ENCODE results near the gene NAT8L.

Gene NAT8L

DNA sequence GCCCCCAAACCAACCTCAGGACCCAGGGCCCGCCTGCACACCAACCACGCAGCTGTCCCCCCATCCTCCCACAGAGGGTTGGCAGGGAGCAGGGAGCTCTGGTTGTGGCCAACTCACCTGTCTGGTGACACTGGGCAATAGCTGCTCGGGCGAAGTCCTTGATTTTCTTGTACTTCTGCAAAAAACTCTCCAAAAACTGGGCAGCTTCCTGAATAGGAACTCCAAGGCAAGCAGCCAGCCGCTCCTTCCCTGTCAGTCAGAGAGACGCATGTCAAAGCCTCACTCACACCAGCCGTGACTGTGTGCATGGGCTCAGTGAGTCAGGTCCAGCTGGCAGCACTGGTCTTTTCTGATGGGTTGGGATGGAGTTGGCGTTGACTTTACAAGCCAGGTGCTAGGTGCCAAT, 26.4 kb downstream of the NAT8L start:
- in situ Hi-C loops (cut with HindIII; ENCODE audit: low sequenced_read_pairs): no loop called here

GRCh38 chr4:2087170-2087569, 28.0 kb downstream of the NAT8L start:
- in situ Hi-C loops (cut with HindIII; ENCODE audit: low sequenced_read_pairs): no loop called here

GRCh38 chr4:2089222-2089621, 30.1 kb downstream of the NAT8L start:
- in situ Hi-C loops (cut with HindIII; ENCODE audit: low sequenced_read_pairs): no loop called here

DNA sequence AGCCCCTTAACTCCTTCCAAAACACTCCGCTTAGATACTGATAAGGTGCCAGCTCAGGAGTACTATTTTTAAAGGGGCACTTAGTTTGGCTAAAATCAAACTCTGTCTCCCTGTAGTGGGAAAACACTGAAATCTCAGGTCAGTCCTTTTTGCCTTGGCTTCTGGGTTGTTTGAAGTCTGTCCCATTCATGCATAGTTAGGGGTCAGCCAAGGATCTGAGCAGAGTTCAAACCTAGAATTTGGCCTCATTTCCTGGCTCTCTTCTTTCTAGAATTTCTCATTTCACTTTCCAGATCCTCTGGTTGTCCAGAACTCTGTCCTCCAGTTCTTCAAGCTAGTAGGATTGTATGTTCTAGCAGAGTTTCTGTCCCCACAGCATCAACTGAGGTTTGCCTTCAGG, 31.5 kb downstream of the NAT8L start:
- in situ Hi-C loops (cut with HindIII; ENCODE audit: low sequenced_read_pairs): loop anchor here (5.0 kb wide), 1 partner anchor 47 kb away; no protein-coding TSS in a partner anchor

DNA sequence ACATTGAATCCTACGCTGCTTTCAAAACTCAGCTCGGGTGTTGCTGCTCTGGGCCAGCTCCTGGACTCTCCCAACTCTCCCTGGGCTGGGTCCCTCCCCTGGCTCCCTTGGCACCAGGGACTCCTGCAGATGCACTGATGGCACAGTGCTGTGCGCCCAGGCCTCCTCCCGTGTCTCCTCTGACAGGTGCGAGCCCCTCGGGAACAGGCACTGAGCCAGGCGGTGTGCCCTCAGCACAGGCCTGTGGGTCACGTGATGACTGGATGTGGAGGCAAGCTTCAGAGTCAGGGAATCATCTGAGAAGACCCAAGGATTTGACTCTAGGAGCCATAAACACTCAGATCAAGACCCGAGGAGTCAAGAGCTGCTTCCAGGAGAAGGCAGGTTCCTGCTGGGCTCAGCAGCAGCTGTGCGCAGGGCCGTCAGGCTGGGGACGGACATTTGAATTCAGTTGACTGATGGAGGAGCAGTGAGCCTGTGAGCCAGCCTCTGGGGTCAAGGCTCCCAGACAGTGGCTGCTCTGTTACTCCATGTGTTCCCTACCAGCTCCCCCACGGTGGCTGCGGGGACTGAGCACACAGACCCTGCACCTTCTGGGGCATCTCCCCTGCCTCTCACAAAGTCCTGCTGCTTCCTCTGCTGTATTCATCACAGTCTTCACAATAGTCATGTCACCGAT, 33.0 kb downstream of the NAT8L start:
- in situ Hi-C loops (cut with HindIII; ENCODE audit: low sequenced_read_pairs): loop anchor here (5.0 kb wide), 1 partner anchor 45 kb away; no protein-coding TSS in a partner anchor

DNA sequence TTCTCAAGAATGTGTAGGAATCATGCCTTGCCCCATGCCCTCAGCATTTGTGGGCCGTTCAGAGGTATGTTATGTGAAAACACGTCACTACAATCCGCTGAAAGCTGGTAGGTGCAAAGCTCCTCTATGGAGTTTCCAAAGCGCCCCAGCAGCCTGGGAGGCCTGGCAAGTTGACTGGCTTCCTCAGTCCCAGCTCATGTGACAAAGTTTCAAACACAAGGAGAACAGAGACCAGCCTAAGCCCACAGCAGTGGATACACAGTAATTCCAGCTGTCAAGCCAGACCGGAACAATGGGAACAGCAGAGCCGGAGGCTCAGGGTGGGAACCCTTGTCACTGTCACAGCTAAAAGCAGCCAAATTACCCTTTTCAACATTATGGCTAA, 33.5 kb downstream of the NAT8L start:
- in situ Hi-C loops (cut with HindIII; ENCODE audit: low sequenced_read_pairs): loop anchor here (5.0 kb wide), 1 partner anchor 45 kb away; no protein-coding TSS in a partner anchor

DNA sequence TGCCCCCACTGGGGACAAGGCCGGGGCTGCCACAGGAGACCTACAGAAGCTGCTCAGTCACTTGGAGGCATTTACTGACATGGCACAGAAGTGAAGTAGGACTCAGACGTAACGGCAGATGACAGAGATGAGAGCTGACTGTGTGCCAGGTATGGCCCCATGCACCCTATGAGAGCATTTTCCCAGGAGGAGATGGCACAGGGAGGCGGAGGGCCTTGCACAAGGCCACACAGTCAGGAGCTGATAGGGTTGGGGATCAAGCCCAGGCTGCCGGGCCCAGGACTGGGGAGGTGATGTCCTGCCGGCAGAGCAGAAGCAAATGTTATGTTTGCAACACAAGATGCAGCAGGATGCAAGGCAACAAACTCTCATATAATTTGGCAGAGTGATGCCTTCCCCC, 34.1 kb downstream of the NAT8L start:
- in situ Hi-C loops (cut with HindIII; ENCODE audit: low sequenced_read_pairs): loop anchor here (5.0 kb wide), 1 partner anchor 44 kb away; no protein-coding TSS in a partner anchor

GRCh38 chr4:2094545-2094944, 35.4 kb downstream of the NAT8L start:
- in situ Hi-C loops (cut with HindIII; ENCODE audit: low sequenced_read_pairs): loop anchor here (5.0 kb wide), 1 partner anchor 43 kb away; no protein-coding TSS in a partner anchor

DNA sequence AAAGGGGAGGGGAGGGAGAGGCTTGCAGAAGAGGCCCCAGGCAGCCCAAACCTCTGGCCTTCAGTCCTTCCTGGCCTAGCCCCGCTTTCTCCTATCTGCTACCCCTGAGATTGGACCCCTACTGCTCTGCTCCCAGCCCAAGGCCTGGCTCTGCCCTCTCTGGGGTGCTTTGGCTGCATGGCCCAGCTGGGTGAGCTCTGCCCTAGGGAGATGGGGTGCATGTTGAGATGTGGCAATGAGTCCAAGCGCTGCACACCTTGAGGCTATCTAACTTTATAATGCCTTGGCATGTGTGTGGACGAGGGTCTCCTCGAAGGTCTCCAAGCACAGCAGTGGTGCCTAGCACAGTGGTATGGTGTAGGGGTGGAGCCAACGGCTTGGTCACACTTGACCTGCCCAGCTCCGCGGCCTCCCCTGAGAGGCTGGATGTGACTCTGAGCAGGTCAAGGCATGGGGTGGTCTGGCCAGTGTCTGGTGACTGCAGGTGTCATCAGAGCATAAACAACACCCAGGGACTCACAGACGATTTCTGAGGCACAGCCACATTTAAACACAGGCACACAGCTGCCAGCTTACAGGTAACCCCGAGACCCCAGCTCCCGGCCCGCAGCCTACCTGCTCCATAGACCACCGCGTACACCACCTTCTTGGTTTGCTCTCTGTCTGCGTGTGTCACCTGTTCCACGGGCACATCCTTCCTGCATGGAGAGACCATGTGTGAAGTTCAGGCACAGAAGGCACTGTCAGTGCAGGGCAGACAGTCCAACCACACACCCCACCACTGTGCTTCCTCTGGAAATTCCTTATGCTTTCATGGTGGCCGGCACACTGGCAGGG, 36.3 kb downstream of the NAT8L start:
- in situ Hi-C loops (cut with HindIII; ENCODE audit: low sequenced_read_pairs): no loop called here

DNA sequence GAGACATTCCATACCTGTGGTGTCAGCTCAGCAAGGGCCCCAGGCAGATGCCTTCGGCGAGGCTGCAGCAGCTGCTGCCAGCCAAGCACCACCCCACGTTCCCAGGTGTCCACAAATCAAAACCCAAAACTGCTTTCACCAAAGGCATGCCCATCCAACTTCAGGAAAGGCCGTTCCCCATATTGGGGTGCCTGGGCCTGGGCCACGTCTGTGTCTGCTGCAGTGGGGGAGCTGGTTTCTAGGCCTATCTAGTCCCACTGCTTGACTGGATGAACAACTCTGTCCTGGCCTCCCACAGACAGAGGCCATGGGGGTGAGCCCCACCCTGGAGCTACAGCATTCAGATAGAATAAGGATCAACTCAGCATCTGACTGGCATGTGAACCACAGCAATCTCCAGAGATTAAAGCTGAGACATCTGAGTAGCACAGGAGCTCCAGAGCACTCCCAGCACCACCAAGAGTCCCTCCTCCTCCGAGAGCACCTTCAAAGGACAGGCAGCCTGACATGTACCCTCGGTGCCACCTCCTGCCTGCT, 37.0 kb downstream of the NAT8L start:
- in situ Hi-C loops (cut with HindIII; ENCODE audit: low sequenced_read_pairs): no loop called here

DNA sequence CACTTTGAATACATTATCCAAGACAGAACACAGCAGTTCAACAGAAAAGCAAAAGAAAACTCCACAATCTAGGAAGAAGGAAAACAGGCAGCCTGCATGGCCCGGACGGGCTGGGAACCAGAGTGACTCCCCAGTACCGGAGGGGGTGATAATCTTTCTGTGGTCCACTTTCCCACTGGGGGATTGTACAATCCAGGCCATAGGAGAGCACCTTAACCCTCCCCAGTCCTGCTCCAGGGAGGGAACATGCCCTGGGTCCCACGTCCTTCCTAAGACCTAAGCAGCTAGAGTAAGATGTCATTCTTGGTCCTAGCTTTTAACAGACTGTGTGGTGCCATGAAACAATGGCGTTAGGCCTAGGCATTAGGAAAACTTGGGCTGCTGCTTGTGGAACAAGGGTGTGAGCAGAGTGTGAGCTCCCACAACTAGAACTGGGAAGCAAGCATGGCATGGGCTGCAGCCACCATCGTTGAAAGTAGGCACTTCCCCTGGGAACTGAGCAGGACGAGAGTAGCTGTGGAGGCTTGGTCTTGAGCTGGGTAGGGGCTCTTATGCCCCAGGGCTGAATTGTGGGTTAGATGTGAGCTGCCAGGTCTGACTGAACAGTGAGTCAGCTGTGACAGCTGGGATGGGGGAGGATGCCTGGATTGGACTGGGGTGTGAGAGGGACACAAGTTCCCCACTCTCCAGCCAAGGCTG, 42.4 kb downstream of the NAT8L start:
- in situ Hi-C loops (cut with HindIII; ENCODE audit: low sequenced_read_pairs): no loop called here

GRCh38 chr4:2102045-2102883, 43.1 kb downstream of the NAT8L start:
- in situ Hi-C loops (cut with HindIII; ENCODE audit: low sequenced_read_pairs): no loop called here

DNA sequence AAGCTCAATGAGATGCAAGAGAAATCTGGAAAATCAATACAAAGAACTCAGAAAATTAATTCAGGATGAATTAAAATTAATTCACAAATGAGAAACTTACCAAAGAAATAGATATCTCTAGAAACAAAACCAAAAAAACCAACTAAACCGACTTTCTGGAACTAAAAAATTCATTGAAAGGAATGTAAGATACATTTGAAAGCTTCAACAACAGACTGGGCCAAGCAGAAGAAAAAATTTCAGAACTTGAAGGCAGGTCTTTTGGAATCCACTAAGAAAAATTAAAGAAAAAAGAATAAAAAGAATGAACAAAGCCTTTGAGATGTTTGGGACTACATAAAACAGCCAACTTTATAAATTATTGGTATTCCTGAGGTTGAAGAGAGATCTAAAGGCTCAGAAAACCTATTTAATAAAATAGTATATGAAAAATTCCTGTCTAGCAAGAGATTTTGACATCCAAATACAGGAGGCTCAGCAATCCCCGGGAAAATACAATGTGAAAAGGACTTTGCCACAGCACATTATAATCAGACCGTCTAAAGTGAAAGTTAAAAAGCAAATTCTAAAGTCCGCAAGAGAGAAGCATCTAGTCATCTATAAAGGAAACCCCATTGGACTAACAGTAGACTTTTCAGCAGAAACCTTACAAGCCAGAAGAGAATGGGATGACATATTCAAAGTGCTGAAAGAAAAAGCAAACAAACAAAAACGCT, 44.2 kb downstream of the NAT8L start:
- in situ Hi-C loops (cut with HindIII; ENCODE audit: low sequenced_read_pairs): no loop called here

DNA sequence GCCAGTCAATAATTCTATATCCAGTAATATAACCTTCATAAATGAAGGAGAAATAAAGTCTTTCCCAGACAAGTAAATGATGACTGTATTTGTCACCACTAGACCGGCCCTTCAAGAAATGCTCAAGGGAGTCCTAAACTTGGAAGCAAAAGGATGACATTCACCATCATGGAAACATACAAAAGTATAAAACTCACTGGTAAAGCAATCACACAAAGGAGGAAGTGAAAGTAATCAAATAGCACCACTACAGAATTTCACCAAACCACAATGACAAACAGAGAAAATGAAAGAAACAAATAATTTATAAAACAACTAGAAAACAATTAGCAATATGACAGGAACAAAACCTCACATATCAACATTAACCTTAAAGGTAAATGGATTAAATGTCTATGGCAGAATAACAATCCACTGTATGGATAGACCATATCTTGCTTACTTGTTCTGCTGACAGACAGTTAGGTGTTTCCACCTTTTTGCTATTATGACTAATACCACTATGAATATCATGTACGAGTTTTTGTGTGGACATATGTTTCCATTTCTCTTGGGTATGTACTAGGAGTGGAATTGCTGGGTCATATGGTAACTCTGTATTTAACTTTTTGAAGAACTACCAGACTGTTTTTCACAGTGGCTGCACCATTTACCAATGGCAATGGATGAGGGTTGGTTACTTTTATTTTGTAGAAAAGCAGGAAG, 44.9 kb downstream of the NAT8L start:
- in situ Hi-C loops (cut with HindIII; ENCODE audit: low sequenced_read_pairs): no loop called here

GRCh38 chr4:2104556-2105345, 45.6 kb downstream of the NAT8L start:
- in situ Hi-C loops (cut with HindIII; ENCODE audit: low sequenced_read_pairs): loop anchor here (5.0 kb wide), 1 partner anchor 42 kb away; no protein-coding TSS in a partner anchor

DNA sequence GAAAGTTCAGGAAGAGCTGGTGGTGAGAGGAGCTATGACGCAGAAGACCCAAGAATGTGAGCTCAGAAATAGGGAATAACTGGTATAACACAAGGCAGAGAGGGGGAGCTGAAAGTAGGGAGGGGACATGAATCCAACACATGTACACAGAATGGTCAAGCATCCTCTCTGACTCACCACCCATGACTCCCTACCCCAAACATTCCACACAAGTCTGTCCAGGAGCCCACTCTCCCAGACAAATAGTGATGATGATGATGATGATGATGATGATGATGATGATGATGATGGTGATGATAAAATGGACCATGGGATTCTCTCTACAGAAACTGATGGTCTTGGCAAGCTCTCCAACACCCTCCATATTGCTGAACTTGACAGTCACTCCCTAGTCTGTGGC, 46.4 kb downstream of the NAT8L start:
- in situ Hi-C loops (cut with HindIII; ENCODE audit: low sequenced_read_pairs): loop anchor here (5.0 kb wide), 1 partner anchor 43 kb away; no protein-coding TSS in a partner anchor

GRCh38 chr4:2116687-2117400, 57.7 kb downstream of the NAT8L start:
- in situ Hi-C loops (cut with HindIII; ENCODE audit: low sequenced_read_pairs): no loop called here

All from endothelial cell of hepatic sinusoid (primary cell).